SK-N-SH (cell line): ENCODE data around the gene C1RL.

Source experiments
- CTCF ChIP-seq: fragments of 200-600 bp; sonication (generic); IDR thresholded peaks from 2 replicates; pipeline ENCODE4 v1.6.1; 2017; ENCODE audit warnings: antibody characterized with exemption, mild to moderate bottlenecking, moderate library complexity
- EZH2phosphoT487 ChIP-seq: fragments of 200-600 bp; sonication (generic); IDR thresholded peaks from 2 replicates; pipeline ENCODE4 v1.6.1; 2017; ENCODE audit warnings: low read depth, mixed run types, mild to moderate bottlenecking, antibody characterized with exemption, moderate library complexity, borderline replicate concordance
- FOSL2 ChIP-seq: IDR thresholded peaks from 2 replicates; pipeline ENCODE4 v1.4.0; 2012; ENCODE audit warnings: low read depth, mild to moderate bottlenecking, moderate library complexity, borderline replicate concordance
- MXI1 ChIP-seq: IDR thresholded peaks from 2 replicates; pipeline ENCODE4 v1.6.1; 2012; ENCODE audit warnings: mild to moderate bottlenecking, low read depth, low read length, improper control_type of control experiment
- RCOR1 ChIP-seq: fragments of 150-350 bp; IDR thresholded peaks from 2 replicates; pipeline ENCODE4 v1.6.1; 2017; ENCODE audit warnings: antibody characterized with exemption, low read length
- SMC3 ChIP-seq: IDR thresholded peaks from 2 replicates; pipeline ENCODE4 v1.6.1; 2012; ENCODE audit warnings: low read depth, low read length, improper control_type of control experiment
- TAF1 ChIP-seq: IDR thresholded peaks from 2 replicates; pipeline ENCODE4 v1.6.1; 2012; ENCODE audit warnings: low read depth, mild to moderate bottlenecking, low read length, moderate library complexity, borderline replicate concordance
- TEAD4 ChIP-seq: IDR thresholded peaks from 2 replicates; pipeline ENCODE4 v1.4.0; 2012; ENCODE audit warnings: mild to moderate bottlenecking, borderline replicate concordance; ENCODE audit not compliant: insufficient read depth

GRCh38 chr12:7150841-7151240 lies 41.8 kb upstream of the C1RL start:
- no peak for TF ChIP-seq CTCF
- TF ChIP-seq TEAD4, result no peak
- no peak for TF ChIP-seq FOSL2
- TF ChIP-seq TAF1, result no peak
- no peak for TF ChIP-seq EZH2phosphoT487
- no peak for TF ChIP-seq RCOR1
- no peak for TF ChIP-seq SMC3
- TF ChIP-seq MXI1, result no peak
